ENCODE measurements around the gene GRIN1. TPM values are rescaled to one million over a fixed set of nuclear protein-coding genes. Genes with fewer than 3 reads are reported as not detected.

The GRIN1 gene
- total and polyA plus RNA-seq, 10 of the 15 experiments (the other 5 are each of a cell fraction or from before 2014, with no cell fraction given) = 0.05 to 0.10 (median 0.06) TPM; not detected in 6

- Histone ChIP-seq H3K4me2 (ENCODE audit: control insufficient read depth, insufficient read depth) (no peak overlapping the region), H4K20me1 (ENCODE audit: control insufficient read depth, insufficient read depth) (no peaks in the 10 kb centered on the region), H3K4me1 (ENCODE audit: control insufficient read depth, insufficient read depth, low read length) (peaks cover 12% of the 10 kb centered on the region), H3K27me3 (replicated peaks in 1 of 2; ENCODE audit: control insufficient read depth in 2 of 2, insufficient read depth in 2 of 2, low read length in 1 of 2) (no peaks in the 10 kb centered on the region), H3K9ac (ENCODE audit: control insufficient read depth, insufficient read depth, low read length) (no peak overlapping the region), H3K4me3 (no peak overlapping the region), H3K27ac (ENCODE audit: control insufficient read depth, insufficient read depth) (no peak overlapping the region), H3K9me3 (replicated peaks; ENCODE audit: control insufficient read depth, insufficient read depth, low read length) (no peaks in the 10 kb centered on the region), H3K79me2 (ENCODE audit: control insufficient read depth, insufficient read depth, low read length) (peaks cover 2% of the 10 kb centered on the region), H3K36me3 (ENCODE audit: control insufficient read depth in 2 of 2, insufficient read depth in 2 of 2, low read length in 1 of 2) (peaks cover 4 to 7% of the 10 kb centered on the region in 2 experiments; a peak in 3 of 4 replicates), H2AFZ (ENCODE audit: control insufficient read depth, low read depth, low read length) (no peak overlapping the region)
- POLR2A ChIA-PET = interaction anchor here (1.5 kb wide), 1 partner anchor 119 kb away, joined by 3 read pairs; no protein-coding TSS in a partner anchor
- CTCF ChIA-PET = interaction anchor here (1.1 to 1.8 kb wide), 2 partner anchors 107 to 111 kb away, joined by 6 to 7 read pairs; partner anchors contain the start of gene RNF224
- RAD21 ChIA-PET (ENCODE audit: unreplicated experiment) = interaction anchor here (1.4 kb wide), 1 partner anchor 35 kb away, joined by 4 read pairs; no protein-coding TSS in a partner anchor
- SMC1A ChIA-PET (ENCODE audit: uncharacterized antibody, unreplicated experiment) = no interaction called here
- ATAC-seq (no peak), FAIRE-seq (no peak), DNase-seq (ENCODE audit: low read depth, low spot score) (no peak)
- 69% methylated on average over 6 of the region's 6 CpGs for WGBS (ENCODE audit: insufficient coverage, insufficient replicate concordance, low lambda C conversion rate, missing lambda C conversion rate)
- no peak for TF ChIP-seq SMC3 (IDR thresholded peaks at IDR 0.05; ENCODE audit: borderline replicate concordance, low read length)
- TF ChIP-seq USF2 (IDR thresholded peaks at IDR 0.05; ENCODE audit: borderline replicate concordance, low read depth, low read length) = no peak
- TF ChIP-seq KLF5 (IDR thresholded peaks at IDR 0.05; ENCODE audit: partially characterized antibody) = no peak
- TF ChIP-seq SUZ12 (IDR thresholded peaks at IDR 0.05; ENCODE audit: unreplicated experiment) = no peak
- no peak for TF ChIP-seq SMAD5 (IDR thresholded peaks at IDR 0.05; ENCODE audit: low read depth)
- no peak for TF ChIP-seq RELA (IDR thresholded peaks at IDR 0.05; ENCODE audit: borderline replicate concordance, partially characterized antibody)
- no peak for TF ChIP-seq ESRRA (IDR thresholded peaks at IDR 0.05; ENCODE audit: low read length)
- no peak for TF ChIP-seq CEBPZ (IDR thresholded peaks at IDR 0.05; ENCODE audit: low read depth, low read length)
- TF ChIP-seq RUNX3 (IDR thresholded peaks at IDR 0.05; ENCODE audit: low read length) = no peak
- in situ Hi-C loops (cut with MboI) (no loop called here), intact Hi-C loops (cut with micrococcal nuclease; ENCODE audit: unreplicated experiment) (loop anchor here (5.0 kb wide), 2 partner anchors 36 to 49 kb away; no protein-coding TSS in a partner anchor)
- no TSS peak for BruUV-seq (replicated peaks)
Observed at GRCh38 chr9:137116027-137116507, 22.9 kb upstream of the GRIN1 start.
